Activated CD4-positive, alpha-beta T cell treated with anti-CD3 and anti-CD28 coated beads for 4 hours (primary cell): Measurements from ENCODE around the gene ANKHD1.
"Not testable (repeated sequence)": the region's sequence is repeated elsewhere in the genome, so short reads cannot be mapped to it uniquely, and the experiment has no call there.

Experiments used
- DNase-seq, 2 donors: peaks; one replicate each; pipeline ENCODE4 v3.0.0-alpha.2; 2020

Gene ANKHD1

DNA sequence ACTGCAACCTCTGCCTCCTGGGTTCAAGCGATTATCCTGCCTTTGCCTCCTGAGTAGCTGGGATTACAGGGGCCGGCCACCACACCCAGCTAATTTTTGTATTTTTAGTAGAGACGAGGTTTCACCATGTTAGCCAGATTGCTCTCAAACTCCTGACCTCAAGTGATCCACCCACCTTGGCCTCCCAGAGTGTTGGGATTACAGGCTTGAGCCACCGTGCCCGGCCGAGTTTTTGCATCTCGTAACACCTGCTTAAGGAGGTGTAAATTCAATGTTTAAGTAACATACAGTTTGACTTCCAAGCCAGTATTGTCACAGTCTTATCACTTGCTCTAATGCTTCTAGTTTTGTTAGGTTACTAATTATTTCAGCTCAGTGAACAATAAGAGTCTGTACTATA, 19.7 kb downstream of the ANKHD1 start:
- DNase-seq: not testable (repeated sequence)

DNA sequence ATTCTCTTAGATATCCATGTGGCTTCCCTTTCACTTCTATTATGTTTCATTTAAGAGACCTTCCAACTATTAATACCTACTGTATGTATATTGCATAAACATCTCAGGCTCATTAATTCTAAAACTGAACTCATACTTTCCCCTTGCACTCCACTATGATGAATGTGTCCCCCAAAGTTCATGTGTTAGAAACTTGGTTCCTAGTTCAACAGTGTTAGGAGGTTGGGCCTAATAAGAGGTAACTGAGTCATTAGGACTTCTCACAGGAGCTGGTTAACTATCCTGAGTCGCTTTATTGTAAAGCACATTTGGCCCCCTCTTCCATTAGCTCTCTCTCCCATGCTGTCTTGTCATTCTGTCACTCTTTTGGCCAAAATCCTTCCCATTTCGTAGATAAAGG, 22.0 kb downstream of the ANKHD1 start:
- DNase-seq: no peak

DNA sequence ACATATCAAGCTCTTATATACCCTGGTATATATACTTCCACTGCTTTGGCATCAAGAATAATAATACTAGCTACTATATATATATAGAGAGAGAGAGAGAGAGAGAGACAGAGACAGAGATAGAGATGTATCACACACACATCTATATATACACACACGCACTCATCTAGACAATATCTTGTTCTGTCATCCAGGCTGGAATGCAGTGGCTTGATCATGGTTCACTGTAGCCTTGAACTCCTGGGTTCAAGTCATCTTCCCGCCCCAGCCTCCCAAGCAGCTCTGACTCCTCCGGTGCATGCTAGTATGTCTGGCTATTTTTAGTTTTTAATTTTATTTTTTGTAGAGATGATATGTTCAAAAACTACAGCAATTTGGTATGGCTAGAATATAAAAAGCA, 22.5 kb downstream of the ANKHD1 start:
- DNase-seq: no peak

DNA sequence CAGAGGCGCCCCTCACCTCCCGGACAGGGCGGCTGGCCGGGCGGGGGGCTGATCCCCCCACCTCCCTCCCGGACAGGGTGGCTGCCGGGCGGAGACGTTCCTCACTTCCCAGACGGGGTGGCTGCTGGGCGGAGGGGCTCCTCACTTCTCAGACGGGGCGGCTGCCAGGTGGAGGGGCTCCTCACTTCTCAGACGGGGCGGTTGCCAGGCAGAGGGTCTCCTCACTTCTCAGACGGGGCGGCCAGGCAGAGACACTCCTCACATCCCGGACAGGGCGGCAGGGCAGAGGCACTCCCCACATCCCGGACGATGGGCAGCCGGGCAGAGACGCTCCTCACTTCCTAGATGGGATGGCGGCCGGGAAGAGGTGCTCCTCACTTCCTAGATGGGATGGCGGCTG, 26.1 kb downstream of the ANKHD1 start:
- not testable (repeated sequence) for DNase-seq

DNA sequence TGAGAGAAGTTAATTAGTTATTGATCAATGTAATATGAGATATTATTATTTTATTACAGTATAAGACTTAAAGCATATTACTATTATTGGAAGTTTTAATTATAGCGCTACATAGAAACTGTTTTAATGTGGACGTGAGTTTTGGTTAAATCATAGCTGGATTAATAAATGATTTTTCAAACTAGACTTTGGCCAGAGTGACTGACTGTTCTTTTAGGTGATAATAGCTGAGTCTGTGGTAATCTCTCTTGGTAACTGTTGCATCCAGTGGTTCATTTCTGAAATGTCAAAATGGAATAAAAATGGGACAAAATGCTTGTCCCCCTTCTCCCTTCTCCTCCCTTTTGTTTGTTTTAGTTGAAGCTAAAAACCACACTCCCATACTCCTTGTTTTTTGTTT, 28.1 kb downstream of the ANKHD1 start:
- no peak for DNase-seq

DNA sequence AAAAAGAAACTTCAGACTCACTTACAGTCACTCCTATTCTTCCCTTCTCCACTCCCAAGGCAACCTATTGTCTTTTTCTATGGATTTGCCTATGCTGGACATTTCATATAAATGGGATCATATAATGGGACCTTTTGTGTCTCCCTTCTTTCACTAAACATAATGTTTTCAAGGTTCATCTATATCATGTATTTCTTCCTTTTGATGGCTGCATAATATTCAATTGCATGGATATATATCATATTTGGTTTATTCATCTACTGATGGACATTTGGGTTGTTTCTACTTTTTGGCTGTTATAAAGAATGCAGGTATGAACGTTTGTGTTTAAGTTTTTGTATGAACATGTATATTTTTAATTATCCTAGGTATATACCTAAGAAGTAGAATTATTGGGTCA, 30.6 kb downstream of the ANKHD1 start:
- DNase-seq: no peak

DNA sequence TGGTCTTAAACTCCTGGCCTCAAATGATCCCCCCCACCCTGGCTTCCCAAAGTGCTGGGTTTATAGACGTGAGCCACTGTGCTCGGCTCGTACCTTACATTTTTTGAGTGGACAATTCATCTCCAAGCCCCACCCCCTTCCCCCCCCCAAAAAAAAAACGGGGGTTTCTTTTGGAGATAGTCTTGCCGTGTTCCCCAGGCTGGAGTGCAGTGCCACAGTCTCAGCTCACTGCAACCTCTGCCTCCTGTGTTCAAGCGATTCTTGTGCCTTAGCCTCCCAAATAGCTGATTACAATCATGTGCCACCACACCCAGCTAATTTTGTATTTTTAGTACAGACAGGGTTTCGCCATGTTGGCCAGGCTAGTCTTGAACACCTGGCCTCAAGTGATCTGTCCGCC, 31.3 kb downstream of the ANKHD1 start:
- no peak for DNase-seq

DNA sequence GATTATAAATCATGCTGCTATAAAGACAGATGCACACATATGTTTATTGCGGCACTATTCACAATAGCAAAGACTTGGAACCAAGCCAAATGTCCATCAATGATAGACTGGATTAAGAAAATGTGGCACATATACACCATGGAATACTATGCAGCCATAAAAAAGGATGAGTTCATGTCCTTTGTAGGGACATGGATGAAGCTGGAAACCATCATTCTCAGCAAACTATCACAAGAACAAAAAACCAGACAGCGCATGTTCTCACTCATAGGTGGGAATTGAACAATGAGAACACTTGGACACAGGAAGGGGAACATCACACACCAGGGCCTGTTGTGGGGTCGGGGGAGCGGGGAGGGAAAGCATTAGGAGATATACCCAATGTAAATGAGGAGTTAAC, 55.7 kb downstream of the ANKHD1 start:
- DNase-seq: not testable (repeated sequence)

DNA sequence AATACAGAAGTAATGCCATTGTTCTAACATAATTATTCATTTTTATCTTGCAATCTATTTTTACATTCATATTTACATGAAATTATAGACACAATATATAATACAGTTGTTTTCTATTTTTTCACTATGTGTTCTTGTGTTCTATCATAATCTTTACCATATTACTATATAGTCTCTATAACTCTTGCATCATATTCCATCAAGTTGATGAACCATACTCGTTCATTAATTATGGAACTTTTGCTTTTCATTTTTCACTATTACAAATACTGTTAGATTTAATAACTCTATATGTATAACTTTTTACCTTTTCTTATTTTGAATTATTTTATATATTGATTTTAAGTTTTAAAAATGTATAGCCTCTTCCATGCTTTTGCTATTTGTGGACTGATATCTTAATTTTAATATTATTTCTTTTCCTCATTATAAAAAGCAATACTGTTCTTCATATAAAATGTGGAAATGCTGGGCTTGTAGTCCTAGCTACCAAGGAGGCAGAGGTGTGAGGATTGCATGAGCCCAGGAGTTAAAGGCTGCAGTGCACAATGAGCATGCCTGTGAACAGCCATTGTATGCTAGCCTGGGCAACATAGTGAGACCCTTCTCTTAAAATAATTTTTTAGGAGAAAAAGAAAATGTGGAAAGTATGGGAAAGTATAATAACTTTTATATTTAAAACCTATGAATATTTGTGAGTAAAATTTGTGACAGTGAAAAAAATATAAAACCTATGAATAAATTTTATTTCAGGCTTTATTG, 65.5 kb downstream of the ANKHD1 start:
- DNase-seq: no peak

DNA sequence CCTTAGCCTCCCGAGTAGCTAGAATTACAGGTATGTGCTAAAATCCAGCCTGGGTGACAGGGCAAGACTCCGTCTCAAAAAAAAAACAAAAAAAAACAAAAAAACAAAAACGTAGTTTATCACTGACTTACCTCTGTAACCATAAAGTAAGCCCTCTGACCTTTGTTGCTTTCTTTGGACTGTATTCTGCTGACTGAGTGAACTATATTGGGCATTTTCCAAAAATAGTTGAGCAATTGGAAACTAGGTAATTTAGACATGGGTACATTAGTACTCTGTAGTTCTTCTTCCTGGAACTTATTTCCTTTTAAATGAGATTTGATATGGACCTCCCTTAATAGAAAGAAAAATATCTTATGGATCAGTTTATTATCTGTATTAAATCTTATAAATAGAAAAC, 66.6 kb downstream of the ANKHD1 start:
- no peak for DNase-seq

DNA sequence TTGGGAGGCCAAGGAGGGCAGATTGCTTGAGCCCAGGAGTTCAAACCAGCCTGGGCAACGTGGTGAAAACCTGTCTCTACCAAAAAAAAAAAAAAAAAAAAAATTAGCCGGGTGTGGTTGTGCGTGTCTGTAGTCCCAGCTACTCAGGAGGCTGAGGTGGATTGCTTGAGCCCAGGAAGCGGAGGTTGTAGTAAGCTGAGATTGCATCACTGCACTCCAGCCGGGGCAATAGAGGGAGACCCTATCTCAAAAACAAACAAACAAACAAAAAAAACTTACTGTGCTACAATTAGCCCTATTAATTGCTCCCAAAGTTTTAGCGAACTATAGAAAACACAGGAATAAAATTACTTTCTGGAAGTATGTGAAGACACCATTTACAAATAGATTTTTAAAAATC, 67.6 kb downstream of the ANKHD1 start:
- DNase-seq: no peak

DNA sequence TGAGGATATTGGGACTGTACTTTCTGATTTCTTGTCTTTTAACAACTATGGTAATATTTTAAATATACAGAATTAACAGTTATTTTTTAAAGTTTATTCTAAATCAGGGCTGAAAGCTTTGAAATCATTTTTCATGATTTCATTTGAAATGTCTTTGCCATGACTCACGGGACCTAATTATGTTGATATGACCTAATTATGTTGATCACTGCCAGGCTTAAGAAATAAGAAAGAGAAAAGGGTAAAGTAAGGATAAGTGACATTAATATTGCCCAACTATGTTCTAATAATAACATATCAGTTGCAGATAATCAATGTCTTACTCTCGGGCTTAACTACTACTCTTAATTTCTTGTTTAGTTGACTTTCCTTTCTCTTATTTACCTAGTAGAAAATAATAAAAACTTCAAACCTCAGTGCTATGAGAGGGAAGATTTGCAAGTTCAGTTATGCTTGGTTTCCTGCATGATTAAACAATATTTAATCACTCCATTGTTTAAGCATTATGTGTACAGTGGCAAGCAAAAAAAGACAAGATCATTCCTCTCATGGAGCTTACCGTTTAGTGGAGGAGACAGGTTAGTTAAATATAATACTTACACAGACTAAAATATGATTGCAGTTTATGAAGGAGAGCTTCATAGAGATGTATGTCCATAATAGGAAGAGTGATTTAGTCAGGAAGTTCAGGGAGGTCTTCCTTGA, 78.8 kb downstream of the ANKHD1 start:
- no peak for DNase-seq

DNA sequence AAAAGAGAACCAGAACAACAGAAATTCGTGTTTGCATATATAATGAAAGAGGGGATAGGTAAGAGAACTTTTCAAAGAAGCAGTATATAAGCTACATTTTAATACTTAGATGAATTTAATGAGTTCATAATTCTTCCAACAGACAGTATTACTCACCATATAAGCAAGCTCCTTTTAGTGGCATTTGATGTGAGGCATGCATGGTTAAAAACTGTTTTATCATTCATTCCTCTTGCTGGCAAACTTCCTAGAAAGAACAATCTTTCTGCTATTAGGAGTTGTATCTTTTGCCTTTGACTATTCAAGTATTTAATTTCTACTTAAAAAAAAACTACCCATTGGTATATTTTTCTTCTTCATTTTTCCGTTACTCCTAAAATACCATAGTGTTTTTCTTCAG, 80.1 kb downstream of the ANKHD1 start:
- no peak for DNase-seq

DNA sequence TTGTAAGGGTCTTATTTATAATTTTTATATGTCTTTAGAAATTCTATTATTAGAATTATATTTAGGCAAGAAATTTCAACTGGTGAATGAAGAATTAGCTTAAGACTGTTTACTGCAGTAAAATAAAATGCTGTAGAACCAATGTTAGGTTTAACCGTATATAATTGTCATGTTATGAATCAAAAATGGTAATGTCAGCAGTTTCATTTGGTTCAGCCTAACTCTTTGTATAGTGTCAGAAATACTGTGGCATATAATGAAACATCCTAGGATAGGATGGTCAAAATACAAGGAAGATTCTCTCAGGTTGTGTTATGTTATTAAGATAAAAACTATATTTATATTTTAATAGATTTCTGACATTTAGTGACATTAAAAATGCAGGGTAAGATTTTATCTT, 81.4 kb downstream of the ANKHD1 start:
- no peak for DNase-seq

DNA sequence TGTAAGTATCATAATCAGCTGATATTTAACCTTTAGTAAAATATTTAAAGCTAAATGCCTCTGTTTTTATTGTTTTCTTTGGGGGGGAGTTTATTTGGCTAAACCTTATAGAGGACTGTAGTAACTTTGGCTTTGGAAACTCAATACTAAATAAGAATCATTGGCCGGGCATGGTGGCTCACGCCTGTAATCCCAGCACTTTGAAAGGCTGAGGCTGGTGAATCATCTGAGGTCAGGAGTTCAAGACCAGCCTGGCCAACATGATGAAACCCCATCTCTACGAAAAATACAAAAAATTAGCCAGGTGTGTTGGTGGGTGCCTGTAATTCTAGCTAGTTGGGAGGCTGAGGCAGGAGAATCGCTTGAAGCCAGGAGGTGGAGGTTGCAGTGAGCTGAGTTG, 86.5 kb downstream of the ANKHD1 start:
- not testable (repeated sequence) for DNase-seq

DNA sequence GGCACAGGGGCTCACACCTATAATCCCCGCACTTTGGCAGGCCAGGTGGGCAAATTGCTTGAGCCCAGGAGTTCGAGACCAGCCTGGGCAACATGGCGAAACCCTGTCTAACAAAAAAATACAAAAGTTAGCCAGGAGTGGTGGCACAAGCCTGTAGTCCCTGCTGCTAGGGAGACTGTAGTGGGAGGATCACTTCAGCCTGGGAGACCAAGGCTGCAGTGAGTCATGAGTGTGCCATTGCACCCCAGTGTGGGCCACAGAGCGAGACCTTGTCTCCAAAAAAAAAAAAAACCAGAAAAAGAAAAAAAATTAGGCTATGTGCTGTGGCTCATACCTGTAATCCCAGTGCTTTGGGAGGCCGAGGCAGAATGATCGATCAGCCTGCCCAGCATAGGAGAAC, 87.3 kb downstream of the ANKHD1 start:
- no peak for DNase-seq

DNA sequence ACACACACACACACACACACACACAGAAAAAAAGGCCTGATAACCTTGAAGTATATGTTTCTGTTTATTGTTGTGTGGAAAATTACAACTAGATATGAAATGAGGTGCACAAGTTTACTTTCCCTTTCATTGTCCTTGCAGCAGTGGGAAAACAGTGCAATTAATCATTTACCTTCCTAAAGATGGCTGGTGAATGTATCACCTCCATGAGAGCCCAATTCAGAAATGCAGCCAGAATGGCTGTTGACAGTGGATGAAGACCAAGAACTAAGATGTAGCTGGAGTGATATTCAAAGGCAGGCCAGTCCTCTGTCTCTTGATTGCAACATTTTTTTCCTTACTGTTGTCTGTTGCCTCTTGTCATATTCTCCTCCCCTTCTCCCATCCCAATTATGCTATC, 96.3 kb downstream of the ANKHD1 start:
- DNase-seq: no peak

DNA sequence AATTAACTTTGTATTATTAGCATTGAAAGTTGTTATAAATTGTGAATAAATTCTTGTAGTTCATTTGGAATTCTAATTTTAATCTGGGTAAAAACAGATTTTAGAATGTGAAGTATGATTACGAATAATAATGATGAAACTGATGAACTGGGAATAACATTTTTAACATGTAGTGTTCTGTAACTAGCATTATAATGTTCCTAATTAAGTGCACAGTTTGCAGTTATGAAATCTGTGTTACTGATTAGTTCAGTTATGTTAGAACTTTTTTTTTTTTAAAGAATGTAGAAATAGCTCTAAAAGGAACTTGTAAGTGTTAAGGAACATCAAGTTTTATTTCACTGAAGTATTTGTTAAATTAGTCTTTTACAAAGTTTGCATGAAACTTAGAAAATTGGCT, 97.0 kb downstream of the ANKHD1 start:
- no peak for DNase-seq

DNA sequence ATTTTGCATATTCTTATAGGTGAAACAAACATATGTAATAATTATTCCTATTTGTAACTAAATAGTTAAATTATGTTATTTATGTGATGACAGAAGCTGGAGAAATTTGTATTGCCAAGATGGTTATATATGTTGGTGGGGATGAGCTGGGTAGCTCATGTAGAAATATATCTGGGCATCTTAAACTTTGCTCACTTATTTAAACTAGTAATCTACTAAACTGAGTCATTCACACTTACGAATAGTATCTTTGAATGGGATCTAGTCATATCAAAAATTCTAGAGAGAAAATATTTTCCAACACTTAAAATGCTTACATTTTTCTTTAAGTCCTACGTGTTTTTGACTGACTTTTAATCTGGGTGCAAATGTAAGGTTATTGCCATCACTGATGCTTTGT, 101.2 kb downstream of the ANKHD1 start:
- DNase-seq: no peak

DNA sequence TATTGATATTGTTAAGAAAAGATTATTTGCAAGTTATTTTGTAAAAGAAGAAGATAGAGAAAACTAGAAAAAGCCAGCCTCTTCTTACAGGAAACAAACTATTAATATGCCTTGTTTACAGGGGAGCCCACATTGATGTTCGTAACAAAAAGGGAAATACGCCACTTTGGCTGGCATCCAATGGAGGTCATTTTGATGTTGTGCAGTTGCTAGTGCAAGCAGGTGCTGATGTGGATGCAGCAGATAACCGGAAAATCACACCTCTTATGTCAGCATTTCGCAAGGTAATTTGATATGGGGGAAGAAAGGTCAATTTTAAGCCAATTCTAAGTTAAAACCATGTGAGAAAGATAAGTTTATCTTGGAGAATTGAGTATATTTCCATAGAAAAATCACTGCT, 108.3 kb downstream of the ANKHD1 start:
- DNase-seq: no peak

DNA sequence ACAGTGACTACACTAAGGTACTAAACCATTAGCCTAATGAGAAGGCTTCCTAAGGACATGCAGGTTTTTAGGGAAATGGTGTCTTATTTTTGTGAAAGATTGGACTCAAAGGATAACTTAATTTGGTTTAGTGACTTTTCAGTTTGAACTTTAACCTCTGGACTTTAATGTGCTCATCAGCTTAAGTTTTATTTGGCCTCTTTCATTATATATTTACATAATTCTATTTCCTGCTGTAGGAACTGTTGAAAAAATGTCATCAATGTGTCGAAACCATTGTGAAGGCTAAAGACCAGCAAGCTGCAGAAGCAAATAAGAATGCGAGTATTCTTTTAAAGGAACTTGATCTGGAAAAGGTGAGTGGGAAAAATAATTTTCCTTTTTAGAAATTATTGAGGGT, 111.5 kb downstream of the ANKHD1 start:
- DNase-seq: no peak

DNA sequence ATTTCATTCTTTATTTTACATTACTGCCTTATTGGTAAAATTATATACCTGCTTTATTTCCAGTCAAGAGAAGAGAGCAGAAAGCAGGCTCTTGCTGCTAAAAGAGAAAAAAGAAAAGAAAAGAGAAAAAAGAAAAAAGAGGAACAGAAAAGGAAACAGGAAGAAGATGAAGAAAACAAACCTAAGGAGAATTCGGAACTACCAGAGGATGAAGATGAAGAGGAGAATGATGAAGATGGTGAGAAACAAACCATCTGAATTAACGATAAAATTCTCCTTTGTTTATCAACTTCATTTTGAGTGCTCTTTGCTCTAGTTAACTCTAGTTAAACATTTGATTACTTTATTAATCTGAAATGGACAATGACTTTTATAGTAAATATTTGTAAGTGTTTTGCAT, 122.4 kb downstream of the ANKHD1 start:
- DNase-seq: no peak

DNA sequence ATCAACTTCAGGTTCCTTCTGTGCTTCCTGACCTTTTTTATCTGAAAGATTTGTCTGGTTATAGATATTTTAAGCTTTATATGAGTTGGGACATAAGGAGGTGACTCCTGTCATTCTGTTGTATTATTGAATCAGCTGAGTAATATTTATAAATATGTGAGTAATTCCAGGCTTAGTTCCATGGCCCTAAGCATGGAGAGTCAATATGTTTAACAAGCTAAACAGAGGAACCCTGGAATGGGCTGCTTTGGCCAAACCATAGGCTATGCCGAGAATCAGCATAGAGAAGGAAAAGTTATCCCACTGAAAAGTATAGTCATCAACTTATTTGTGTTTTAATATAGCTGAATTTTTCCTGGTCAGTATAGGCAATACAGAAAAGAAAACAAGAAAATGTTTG, 138.6 kb downstream of the ANKHD1 start:
- DNase-seq: no peak

DNA sequence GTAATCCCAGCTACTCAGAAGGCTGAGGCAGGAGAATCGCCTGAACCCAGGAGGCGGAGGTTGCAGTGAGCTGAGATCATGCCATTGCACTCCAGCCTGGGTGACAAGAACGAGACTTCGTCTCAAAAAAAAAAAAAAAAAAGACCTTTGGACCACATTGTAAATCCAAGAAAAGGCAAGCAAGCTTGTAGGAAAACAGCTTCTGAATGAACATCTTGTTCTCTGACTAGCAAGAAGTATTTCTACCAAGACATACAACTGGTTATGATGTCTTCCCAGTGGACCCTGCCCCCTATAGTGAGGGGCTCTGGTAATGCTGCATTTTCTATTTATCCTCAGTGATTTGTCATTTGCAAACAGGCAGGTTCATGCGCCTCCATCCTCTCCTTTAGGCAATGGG, 141.3 kb downstream of the ANKHD1 start:
- DNase-seq: no peak

DNA sequence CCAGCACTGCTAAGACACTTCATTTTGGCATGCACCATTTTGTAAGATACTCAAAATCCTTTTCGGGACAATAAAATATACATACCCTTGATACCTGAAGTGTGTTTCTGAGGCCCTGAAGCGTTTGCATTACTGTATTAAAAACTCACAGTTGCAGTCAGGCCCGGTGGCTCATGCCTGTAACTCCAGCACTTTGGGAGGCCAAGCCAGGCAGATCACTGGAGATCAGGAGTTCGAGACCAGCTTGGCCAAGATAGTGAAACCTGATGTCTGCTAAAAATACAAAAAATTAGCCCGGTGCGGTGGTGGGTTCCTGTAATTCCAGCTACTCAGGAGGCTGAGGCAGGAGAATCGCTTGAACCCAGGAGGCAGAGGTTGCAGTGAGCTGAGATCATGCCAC, 143.4 kb downstream of the ANKHD1 start:
- DNase-seq: no peak
